SK-N-MC (cell line): ENCODE data around the gene KCTD19.

Experiments
- EZH2 ChIP-seq: fragments of 200-600 bp; sonication (generic); IDR thresholded peaks from one replicate; pipeline ENCODE4 v1.6.1; 2017; ENCODE audit warnings: antibody characterized with exemption
- FOXP2 ChIP-seq: optimal IDR thresholded peaks from 2 replicates; pipeline ENCODE3; 2011; ENCODE audit warnings: mild to moderate bottlenecking, moderate library complexity; ENCODE audit not compliant: insufficient read depth; ENCODE audit errors: extremely low read length, control extremely low read depth
- POLR2AphosphoS5 ChIP-seq: IDR thresholded peaks from 2 replicates; pipeline ENCODE4 v1.6.1; 2012; ENCODE audit warnings: mild to moderate bottlenecking, low read depth, low read length, borderline replicate concordance

DNA sequence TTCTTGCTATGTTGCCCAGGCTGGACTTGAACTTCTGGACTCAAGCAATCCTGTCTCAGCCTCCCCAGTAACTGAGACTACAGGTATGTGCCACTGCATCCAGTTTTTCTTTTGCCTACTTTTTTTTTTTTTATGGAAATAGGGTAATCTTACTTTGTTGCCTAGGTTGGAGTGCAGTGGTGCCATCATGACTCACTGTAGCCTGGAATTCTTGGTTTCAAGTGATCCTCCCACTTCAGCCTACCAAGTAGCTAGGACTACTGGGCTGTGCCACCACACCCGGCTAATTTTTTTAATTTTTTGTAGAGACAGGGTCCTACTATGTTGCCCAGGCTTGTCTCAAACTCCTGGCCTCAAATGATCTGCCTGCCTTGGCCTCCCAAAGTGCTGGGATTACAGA lies 10.1 kb upstream of the KCTD19 start:
- TF ChIP-seq EZH2 (no peak), POLR2AphosphoS5 (no peak), FOXP2 (no peak)
